HepG2 (cell line): Measurements from ENCODE around the gene PXT1. TPM values are rescaled to one million over a fixed set of nuclear protein-coding genes. Genes with fewer than 3 reads are reported as not detected.

Experiments
- FOXP1 ChIP-seq, 2 experiments: fragments of 450-650 bp in 1 of 2; IDR thresholded peaks; 2 replicates each; pipeline ENCODE4 v1.6.1; 2017 to 2018; ENCODE audit warnings: antibody characterized with exemption in 1 of 2
- HMGXB4 ChIP-seq, 2 experiments: sonication (generic) in 1 of 2; formaldehyde crosslinking in 1 of 2; IDR thresholded peaks; 2 replicates each; pipeline versions ENCODE4 v1.4.0 to v1.6.1; 2018 to 2020; ENCODE audit warnings: missing genetic modification reagents in 2 of 2, borderline replicate concordance in 1 of 2, low read depth in 1 of 2, mild to moderate bottlenecking in 1 of 2, missing biosample characterization in 1 of 2
- HNF4A ChIP-seq: sonication (generic); formaldehyde crosslinking; IDR thresholded peaks from 2 replicates; pipeline ENCODE4 v1.4.0; 2020; ENCODE audit warnings: missing genetic modification reagents
- MED8 ChIP-seq: sonication (generic); formaldehyde crosslinking; IDR thresholded peaks from 2 replicates; pipeline ENCODE4 v1.8.1; 2023; ENCODE audit warnings: mild to moderate bottlenecking, missing genetic modification reagents; ENCODE audit not compliant: insufficient replicate concordance
- REL ChIP-seq: sonication (generic); formaldehyde crosslinking; conservative IDR thresholded peaks from 2 replicates; pipeline ENCODE4 v1.8.0; 2022; ENCODE audit warnings: mild to moderate bottlenecking, missing genetic modification reagents, moderate library complexity
- RFXANK ChIP-seq: IDR thresholded peaks from 2 replicates; pipeline ENCODE4 v1.6.1; 2016
- SMARCC2 ChIP-seq: fragments of 450-650 bp; IDR thresholded peaks from 2 replicates; pipeline ENCODE4 v1.6.1; 2017; ENCODE audit warnings: antibody characterized with exemption, mild to moderate bottlenecking
- THAP8 ChIP-seq: sonication (generic); formaldehyde crosslinking; IDR thresholded peaks from 2 replicates; pipeline ENCODE4 v1.5.1; 2020; ENCODE audit warnings: missing genetic modification reagents, mild to moderate bottlenecking, borderline replicate concordance
- ZNF17 ChIP-seq: sonication (generic); formaldehyde crosslinking; IDR thresholded peaks from 2 replicates; pipeline ENCODE4 v1.5.0; 2020; ENCODE audit warnings: mild to moderate bottlenecking, missing genetic modification reagents
- ZNF430 ChIP-seq: sonication (generic); formaldehyde crosslinking; IDR thresholded peaks from 2 replicates; pipeline ENCODE4 v1.9.0; 2021; ENCODE audit warnings: mild to moderate bottlenecking, missing genetic modification reagents
- ZNF503 ChIP-seq: sonication (generic); formaldehyde crosslinking; IDR thresholded peaks from 2 replicates; pipeline ENCODE4 v1.4.0; 2020; ENCODE audit warnings: missing genetic modification reagents
- polyA plus RNA-seq, 8 experiments: library from polyadenylated mRNA; depleted of rRNA in 3 of 8; stranded (reverse) in 7 of 8; unstranded in 1 of 8; fragments of >200 nt; fragmentation: Illumina TruSeq in 4 of 8; extraction: Trizol in 4 of 8; gene quantifications; 2 replicates each; pipeline versions ENCODE4 v1.2.1 to v1.2.3, GENCODE V29; 2011 to 2016; ENCODE audit warnings: low read depth in 4 of 8, missing spikeins in 1 of 8, mixed read lengths in 1 of 8; ENCODE audit not compliant: insufficient read depth in 1 of 8
- total RNA-seq, 5 experiments: library from RNA; depleted of rRNA; stranded (reverse); fragments of >200 nt; fragmentation: Illumina TruSeq; extraction: Trizol; gene quantifications; 2 replicates each; pipeline ENCODE4 v1.2.3, GENCODE V29; 2016; ENCODE audit warnings: low read depth in 1 of 5
- TF ChIP-seq, protein P1 (sequence below): sonication (generic); formaldehyde crosslinking; IDR thresholded peaks from 2 replicates; pipeline ENCODE4 v1.4.0; 2020; ENCODE audit warnings: low read depth, mild to moderate bottlenecking, missing genetic modification reagents
- TF ChIP-seq, protein P2 (sequence below): sonication (generic); formaldehyde crosslinking; IDR thresholded peaks from one replicate; pipeline ENCODE4 v1.5.1; 2020; ENCODE audit warnings: mild to moderate bottlenecking, missing genetic modification reagents; ENCODE audit errors: not compliant biosample characterization
- TF ChIP-seq, protein P3 (sequence below): IDR thresholded peaks from 2 replicates; pipeline ENCODE4 v1.6.1; 2018; ENCODE audit warnings: missing genetic modification reagents

PXT1 gene
- total and polyA plus RNA-seq, 2 of the 13 experiments (the other 11 are each of a cell fraction or from before 2014, with no cell fraction given) = 0.04 TPM; not detected in 1

- TF ChIP-seq ZNF503 (CRISPR knock-in tag) = no peak
- TF ChIP-seq, protein P1, sequence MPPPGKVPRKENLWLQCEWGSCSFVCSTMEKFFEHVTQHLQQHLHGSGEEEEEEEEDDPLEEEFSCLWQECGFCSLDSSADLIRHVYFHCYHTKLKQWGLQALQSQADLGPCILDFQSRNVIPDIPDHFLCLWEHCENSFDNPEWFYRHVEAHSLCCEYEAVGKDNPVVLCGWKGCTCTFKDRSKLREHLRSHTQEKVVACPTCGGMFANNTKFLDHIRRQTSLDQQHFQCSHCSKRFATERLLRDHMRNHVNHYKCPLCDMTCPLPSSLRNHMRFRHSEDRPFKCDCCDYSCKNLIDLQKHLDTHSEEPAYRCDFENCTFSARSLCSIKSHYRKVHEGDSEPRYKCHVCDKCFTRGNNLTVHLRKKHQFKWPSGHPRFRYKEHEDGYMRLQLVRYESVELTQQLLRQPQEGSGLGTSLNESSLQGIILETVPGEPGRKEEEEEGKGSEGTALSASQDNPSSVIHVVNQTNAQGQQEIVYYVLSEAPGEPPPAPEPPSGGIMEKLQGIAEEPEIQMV (CRISPR knock-in tag) = no peak
- TF ChIP-seq, protein P2, sequence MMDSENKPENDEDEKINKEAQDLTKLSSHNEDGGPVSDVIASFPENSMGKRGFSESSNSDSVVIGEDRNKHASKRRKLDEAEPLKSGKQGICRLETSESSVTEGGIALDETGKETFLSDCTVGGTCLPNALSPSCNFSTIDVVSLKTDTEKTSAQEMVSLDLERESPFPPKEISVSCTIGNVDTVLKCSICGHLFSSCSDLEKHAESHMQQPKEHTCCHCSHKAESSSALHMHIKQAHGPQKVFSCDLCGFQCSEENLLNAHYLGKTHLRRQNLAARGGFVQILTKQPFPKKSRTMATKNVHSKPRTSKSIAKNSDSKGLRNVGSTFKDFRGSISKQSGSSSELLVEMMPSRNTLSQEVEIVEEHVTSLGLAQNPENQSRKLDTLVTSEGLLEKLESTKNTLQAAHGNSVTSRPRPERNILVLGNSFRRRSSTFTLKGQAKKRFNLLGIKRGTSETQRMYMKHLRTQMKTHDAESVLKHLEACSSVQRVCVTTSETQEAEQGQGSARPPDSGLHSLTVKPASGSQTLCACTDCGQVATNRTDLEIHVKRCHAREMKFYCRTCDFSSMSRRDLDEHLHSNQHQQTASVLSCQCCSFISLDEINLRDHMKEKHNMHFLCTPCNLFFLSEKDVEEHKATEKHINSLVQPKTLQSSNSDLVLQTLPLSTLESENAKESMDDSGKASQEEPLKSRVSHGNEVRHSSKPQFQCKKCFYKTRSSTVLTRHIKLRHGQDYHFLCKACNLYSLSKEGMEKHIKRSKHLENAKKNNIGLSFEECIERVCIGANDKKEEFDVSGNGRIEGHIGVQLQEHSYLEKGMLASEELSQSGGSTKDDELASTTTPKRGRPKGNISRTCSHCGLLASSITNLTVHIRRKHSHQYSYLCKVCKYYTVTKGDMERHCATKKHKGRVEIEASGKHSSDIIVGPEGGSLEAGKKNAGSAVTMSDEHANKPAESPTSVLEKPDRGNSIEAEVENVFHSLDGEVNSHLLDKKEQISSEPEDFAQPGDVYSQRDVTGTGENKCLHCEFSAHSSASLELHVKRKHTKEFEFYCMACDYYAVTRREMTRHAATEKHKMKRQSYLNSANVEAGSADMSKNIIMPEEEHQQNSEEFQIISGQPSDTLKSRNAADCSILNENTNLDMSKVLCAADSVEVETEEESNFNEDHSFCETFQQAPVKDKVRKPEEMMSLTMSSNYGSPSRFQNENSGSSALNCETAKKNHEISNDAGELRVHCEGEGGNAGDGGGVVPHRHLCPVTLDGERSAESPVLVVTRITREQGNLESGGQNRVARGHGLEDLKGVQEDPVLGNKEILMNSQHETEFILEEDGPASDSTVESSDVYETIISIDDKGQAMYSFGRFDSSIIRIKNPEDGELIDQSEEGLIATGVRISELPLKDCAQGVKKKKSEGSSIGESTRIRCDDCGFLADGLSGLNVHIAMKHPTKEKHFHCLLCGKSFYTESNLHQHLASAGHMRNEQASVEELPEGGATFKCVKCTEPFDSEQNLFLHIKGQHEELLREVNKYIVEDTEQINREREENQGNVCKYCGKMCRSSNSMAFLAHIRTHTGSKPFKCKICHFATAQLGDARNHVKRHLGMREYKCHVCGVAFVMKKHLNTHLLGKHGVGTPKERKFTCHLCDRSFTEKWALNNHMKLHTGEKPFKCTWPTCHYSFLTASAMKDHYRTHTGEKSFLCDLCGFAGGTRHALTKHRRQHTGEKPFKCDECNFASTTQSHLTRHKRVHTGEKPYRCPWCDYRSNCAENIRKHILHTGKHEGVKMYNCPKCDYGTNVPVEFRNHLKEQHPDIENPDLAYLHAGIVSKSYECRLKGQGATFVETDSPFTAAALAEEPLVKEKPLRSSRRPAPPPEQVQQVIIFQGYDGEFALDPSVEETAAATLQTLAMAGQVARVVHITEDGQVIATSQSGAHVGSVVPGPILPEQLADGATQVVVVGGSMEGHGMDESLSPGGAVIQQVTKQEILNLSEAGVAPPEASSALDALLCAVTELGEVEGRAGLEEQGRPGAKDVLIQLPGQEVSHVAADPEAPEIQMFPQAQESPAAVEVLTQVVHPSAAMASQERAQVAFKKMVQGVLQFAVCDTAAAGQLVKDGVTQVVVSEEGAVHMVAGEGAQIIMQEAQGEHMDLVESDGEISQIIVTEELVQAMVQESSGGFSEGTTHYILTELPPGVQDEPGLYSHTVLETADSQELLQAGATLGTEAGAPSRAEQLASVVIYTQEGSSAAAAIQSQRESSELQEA (CRISPR knock-in tag) = no peak
- TF ChIP-seq RFXANK (CRISPR knock-in tag) = no peak
- no peak for TF ChIP-seq FOXP1 (IDR thresholded peaks at IDR 0.05)
- TF ChIP-seq FOXP1 (CRISPR knock-in tag; IDR thresholded peaks at IDR 0.05) = peak; percentile 83
- peak; percentile 73 for TF ChIP-seq HNF4A (CRISPR knock-in tag)
- no peak for TF ChIP-seq REL (CRISPR knock-in tag)
- no peak for TF ChIP-seq ZNF430 (CRISPR knock-in tag)
- TF ChIP-seq ZNF17 (CRISPR knock-in tag) = no peak
- no peak for TF ChIP-seq MED8 (CRISPR knock-in tag)
- TF ChIP-seq, protein P3, sequence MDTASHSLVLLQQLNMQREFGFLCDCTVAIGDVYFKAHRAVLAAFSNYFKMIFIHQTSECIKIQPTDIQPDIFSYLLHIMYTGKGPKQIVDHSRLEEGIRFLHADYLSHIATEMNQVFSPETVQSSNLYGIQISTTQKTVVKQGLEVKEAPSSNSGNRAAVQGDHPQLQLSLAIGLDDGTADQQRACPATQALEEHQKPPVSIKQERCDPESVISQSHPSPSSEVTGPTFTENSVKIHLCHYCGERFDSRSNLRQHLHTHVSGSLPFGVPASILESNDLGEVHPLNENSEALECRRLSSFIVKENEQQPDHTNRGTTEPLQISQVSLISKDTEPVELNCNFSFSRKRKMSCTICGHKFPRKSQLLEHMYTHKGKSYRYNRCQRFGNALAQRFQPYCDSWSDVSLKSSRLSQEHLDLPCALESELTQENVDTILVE = no peak
- TF ChIP-seq HMGXB4 (CRISPR knock-in tag; IDR thresholded peaks at IDR 0.05; ENCODE audit: borderline replicate concordance in 1 of 2, low read depth in 1 of 2) = no peak
- no peak for TF ChIP-seq SMARCC2
- TF ChIP-seq THAP8 (CRISPR knock-in tag) = no peak
These were observed 16.8 kb upstream of the PXT1 start (continued) for GRCh38 chr6:36459501-36459900.
